Measurements from ENCODE around the gene BMERB1.
"Not testable (repeated sequence)": the region's sequence is repeated elsewhere in the genome, so short reads cannot be mapped to it uniquely, and the experiment has no call there.

Gene BMERB1

DNA sequence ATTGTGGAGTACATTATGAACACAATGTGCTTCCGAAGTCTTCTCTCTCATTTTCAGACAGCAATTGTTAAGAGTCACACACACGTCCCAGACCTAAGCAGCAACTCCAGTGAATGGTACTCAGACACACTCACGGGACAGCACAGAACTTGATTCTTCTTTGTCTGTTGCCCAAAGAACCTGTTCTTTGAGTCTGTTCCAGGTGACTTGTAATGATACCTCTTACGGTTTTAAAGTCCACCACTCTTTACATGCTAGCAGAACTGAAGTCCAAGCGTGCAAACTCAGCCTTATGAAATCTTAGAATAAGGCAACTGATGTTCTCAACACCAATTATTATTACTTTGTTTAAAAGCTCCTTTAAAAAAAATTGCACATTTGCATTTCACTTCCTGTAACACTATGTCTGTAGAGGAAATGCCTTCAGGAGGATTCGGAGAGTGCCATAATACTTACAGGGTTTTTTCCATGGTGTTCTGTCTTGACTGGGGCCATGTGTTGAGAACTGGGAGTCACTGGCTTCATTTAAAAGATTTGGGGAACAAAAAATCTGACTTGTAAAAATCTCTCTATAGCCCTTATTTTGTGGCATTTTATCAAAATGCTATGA is 160.4 kb downstream of the BMERB1 start:
- no peak for DNase-seq

DNA sequence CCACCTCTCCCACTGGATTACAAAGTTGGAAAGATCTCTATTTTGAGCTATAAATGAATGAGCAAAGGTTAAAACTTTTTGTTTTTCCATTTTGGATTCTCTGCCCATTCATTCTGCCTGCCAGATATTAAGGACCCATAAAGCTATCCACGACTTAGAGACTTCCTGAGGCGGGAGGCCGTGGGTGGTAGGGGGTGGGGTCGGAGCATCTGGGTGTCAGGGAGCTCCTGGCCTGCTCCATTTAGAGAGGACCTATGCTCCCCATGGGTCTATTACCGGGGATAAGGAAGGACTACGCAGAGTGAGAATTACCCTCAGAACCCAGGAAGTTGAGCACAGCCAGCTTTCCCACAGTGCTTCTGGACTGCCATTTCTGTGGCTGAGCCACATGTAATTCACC is 162.7 kb downstream of the BMERB1 start:
- no peak for DNase-seq

DNA sequence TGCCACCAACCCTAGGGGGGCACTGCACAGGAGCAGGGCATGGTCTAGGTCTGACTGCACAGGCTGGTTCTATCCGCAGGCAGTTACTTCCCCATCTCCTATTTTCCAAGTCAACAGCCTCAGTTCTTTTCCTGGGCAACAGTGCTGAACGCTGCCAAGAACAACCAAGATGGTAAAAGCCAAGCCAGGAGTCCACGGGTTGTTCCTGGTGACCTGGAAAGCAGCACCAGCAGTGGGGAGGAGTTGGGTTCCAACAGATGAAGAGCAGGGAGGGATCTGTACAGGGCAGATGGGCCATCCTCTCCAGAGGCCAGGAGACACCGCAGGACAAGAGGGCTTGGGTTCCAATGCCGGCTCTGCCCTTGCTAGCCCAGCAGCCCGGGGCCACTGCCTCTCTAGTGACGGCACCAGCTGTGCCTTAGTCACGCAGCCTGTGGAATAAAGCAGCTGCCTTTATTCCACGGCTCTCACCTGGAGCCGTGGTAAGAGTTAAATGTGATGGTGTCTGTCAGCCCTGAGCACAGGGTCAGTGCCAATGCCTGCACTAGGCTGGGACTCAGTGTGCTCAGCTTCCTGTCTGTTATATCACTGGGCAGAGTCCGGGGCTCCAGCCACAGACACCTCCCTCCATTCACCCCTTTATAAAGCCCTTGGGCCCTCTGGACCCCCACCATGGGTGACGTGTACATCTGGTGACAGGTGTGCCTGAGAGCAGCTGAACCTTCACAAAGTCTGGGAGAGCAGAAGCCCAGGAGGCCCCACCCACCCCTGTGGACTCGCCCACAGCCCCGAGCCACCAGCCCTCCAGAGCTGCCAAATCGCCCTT is 163.6 kb downstream of the BMERB1 start:
- DNase-seq = no peak

DNA sequence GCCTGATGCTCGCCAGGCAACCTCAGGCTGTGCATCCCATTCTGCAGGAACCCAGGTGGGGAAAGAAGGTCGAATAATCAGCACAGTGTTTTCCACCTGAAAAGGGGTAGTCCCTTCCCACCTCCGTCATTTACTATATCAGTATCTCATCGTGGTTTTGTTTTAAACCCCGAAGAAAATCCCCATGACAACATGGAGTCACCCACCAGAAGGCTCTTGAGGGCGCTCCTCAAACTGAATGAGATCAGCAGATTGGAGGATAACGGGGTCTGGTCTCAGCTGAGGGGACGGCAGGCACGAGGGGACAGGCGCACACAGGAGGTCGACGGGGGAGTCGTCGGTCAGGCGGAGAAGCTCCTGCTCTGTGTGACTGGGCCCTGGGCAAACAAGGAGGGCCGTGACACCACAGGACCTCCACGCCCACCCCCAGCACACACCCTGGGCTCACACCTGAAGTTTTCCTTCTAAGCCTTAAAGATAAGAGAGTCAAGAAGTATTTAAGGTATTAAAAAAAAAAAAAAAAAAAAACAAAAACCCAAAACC is 164.3 kb downstream of the BMERB1 start:
- no peak for DNase-seq

DNA sequence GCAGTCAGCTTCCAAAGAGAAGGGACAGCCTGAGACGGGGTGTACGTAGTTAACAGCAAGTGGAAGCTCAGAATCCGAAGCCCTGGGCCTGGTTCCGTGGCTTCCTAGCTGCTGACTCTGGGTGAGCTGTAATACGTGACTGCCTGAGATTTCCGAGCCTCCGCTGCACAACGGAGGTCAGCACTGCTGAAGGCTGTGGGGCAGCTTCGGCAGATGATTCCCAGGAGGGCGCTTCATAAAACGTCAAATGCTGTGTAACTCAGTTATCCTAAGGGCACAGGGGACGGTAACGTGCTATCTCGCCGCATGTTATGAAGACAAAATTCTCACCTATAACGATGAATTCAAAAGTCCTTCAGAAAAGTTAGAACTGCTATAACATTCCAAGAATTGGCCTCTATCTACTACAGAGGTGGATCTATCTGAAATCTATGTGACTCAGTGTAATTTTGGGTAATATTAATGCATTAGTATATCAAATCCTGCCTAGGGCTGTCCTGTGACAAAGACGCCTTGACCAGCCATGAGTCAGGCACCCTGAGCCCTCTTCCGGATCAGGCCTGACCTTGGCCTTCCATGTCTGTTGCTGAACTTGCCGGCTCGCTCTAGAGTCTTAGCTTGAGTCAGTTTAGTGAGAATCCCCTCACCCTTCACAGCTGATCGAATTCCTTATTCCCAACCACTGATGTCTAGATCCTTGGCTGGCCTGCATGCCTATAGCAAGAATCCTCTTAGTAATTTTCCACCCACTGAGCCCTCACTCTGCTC is 165.1 kb downstream of the BMERB1 start:
- no peak for DNase-seq

DNA sequence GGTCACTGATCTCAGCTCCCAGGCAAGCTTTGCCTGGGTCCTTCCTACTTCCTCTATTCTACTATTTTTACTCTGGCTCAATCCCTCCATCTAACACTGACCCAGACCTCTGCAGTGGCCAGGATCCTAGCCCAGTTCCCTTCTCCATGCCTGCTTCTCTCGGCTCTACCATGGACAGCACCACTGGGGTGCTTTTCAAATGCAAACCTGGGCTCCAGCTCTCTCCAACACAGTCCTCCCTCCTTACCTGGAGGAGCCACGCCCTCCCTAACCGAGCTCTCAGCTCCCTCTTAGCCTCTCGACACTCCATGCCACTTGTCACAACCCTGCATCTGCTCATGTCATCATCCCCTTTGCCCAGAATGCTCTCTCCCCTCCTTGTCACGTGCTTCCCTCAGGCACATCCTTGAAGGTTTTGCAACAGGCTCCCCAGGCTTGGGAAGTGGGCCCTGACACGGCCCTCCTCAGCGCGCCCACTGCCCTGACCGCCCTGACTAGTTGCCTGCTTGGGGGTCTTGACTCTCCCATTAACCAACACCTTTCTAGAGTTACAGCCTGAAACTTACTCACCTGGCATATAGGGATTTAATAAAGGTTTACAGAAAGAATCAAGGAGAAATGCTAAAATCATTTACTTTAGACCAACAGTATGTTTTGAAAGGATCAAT is 167.0 kb downstream of the BMERB1 start:
- DNase-seq = no peak

DNA sequence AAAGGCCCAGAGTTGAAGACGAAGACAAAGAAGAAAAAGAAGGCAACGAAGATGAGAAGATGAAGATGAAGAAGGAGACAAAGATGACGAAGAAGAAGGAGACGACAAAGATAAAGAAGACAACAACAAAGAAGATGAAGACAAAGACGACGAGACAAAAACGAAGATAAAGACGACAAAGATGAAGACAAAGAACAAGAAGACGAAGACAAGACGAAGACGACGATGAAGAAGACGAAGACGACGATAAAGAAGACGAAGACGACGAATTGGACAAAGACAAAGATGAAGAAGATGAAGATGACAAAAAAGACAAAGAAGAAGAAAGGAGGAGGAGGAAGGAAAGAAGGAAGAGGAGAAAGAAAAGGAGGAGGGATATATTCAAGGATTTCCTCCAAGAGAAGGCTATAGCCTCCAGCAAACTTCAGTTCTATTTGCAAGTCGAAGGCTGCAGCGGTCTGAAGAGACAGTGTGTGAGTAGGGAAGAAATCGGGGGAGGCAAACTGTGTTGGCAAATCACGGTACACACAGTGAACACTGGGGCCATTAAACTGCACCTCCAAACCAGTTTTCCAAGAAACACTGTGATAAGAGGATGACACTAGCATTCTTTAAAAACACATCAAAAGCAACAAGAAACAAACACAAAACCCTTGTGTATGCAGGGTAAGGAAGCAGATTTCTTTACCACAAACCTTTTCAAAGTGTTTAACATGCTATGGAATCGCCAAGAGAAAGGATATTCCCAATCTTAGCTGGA is 168.1 kb downstream of the BMERB1 start:
- no peak for DNase-seq

DNA sequence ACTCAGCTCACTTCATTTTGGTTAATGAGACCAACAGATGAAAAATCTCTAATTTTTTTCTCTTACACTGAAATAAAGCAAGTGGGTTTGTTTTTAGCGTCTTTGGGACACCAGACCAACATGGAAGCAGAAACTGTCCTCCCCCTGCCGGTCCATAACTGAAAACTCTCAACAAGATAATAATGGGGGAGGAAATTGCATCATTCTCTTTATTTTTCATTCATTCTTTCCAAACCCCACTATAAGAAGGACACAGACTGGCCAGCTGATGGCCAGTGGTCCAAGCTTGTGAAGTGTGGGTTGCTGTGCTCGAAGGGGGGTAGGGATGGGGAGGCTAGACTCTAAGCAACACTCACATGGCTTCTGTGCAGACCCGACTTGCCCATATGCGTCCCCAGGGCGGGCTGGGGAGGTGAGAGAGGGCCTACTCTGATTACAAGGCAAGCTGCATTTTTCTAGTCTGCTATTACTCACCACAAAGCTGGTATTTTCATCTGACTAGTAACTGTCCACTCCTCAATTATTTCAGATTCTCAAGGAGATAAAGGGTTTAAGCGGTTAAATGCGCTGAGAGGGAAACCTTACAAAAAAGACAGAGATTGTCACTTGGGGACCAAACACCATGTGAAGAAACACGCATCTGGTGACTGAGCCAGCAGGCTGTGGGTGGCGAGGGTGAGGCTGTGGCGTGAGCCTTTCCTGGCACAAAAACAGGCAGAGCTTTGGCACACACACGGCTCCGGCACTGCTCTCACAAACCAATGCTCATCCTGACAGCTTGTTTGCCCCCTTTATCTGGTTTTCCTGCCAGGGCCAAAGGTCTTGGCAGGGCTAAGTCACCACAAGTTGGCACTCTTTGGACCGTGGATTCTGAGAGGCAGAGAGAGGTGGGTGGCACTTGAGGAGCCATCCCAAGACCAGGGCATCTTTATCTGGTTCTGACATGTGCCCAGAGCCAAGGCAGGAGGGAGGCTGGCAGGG is 170.4 kb downstream of the BMERB1 start:
- DNase-seq = no peak

DNA sequence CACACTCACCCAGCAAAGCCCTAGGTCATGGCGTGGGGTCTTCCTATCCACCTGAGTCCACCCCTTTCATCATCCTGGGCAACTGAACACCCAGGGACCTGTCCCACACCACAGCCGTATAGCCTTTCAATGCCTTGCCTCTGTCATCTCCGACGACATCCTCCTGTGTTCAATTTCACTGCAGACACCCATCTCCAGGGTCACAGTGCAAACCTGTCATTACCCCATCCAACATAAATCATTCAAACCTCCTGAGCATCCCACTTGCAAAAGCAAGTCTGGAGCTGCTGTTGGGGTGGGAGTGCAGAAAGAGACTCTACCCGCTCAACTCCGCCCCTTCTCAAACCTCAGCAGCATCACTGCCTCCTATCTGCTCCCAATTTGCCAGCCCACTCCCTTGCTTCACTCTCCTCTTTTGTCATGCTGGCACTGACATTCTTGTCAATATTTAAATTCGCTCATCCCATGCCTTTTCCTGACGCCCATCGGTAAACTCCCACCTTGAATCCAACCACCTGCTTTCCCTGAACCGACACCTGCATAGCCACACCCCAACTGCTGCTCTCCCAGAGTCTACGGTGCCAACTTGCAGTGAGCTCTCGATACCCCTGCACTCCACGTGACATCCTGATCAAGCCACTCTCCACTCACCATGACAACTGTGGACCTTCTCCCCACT is 171.6 kb downstream of the BMERB1 start:
- no peak for DNase-seq

DNA sequence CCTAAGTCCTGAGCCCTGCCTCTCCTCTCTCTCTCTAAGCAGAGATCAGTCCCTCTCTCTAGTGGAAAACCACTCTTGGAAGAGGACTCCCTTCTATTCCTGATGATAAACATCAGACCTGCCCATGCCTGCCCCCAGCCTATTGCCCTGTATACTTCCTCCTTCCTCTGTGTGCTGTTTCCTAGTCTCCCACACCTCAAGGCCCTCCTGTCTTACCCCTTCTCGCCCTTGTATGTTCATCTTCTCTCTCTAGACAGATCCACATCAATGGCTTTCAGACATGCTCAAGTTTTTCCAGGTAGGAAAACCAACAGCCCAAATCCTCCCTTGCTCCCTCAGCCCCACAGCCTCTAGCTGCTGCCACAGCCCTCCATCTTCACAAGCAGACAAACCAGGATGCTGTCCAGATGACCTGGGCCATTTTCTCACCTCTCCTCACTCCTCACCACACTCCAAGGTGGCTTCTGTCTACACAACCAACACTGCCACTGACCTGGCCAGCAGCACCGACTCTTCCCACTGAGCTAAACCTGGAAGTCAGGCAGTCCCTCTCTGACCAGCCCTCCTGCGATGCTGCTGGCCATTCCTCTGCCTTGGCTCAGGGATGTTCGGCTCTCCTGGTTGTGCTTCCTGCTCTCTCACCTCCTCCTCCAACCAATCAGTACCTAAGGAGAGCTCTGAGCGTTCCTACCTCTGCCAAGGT is 172.3 kb downstream of the BMERB1 start:
- DNase-seq = no peak

DNA sequence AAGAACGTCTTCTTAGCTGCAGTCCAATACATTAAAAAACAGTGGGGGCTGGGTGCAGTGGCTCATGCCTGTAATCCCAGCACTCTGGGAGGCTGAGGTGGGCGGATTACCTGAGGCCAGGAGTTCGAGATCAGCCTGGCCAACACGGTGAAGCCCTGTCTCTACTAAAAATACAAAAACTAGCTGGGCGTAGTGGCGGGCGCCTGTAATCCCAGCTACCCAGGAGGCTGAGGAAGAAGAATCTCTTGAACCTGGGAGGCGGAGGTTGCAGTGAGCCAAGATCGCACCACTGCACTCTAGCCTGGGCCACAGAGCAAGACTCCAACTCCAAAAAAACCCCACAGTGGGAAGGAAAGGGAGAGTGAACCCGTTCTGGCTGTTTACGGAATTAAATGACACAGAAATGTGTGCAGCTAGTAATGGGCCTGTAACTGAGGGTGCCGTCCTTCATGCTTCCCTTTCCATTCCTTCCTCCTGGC is 172.9 kb downstream of the BMERB1 start:
- not testable (repeated sequence) for DNase-seq

DNA sequence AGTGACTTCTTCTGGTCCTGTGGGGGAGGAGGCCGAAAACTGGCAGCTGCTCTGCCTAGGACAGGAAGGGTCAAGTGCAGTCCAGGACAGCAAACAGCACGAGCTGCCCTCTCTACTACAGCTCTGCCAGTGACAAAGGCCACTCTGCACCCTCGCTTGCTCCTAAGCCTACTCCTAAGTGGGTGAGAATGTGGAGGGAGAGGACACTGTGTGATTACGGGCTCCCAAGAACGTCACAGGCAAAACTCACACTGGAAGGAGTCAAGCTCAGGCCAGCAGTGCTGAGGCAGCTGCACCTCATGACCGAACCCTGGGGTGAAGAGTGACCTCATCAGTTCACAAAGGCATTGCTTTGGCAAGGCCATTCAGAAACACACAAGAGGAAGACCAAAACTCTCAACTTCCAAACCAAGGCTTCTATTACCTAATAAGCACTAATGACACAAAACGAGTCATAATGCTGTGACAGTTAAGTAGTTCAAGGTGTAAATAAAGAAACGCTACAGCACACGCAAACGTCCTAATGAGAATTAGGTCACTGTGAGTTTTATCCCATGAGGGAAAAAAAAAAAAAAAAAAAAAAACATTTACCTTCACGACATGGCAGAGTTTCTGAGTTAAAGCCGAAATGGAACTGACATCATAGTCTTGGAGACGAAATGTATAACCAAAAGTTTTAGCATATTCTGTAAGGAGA is 173.5 kb downstream of the BMERB1 start:
- DNase-seq = no peak

DNA sequence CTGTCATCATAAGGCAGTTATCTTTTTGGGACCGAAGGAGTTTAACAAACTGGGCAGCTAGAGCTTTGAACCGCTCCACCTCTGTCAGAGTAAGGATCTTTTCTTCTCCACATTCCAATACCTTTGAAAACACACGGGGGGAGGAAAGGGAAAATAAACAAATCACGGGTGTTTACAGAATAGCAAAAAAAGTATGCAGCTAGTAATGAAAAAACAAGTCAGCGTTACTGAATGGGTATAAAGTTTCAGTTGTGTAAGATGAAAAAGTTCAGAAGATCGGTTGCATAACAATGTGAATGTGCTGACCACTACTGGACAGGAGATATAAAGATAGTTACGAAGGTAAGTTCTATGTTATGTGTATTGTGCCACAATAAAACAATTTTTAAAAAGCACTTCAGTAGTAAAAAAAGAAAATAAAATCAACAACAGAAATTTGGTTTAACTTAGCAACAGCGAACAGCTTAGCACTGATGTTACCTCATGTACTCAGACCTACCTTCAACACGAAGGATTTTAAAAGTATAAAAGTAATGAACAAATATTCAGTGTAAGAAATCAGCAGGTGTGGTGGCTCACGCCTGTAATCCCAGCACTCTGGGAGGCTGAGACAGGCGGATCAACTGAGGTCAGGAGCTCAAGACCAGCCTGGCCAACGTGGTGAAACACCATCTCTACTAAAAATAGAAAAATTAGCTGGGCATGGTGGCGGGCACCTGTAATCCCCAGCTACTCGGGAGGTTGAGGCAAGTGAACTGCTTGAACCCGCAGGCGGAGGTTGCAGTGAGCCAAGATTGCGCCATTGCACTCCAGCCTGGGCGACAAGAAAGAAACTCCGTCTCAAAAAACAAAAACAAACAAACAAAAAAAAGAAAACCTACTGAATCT is 174.3 kb downstream of the BMERB1 start:
- no peak for DNase-seq

DNA sequence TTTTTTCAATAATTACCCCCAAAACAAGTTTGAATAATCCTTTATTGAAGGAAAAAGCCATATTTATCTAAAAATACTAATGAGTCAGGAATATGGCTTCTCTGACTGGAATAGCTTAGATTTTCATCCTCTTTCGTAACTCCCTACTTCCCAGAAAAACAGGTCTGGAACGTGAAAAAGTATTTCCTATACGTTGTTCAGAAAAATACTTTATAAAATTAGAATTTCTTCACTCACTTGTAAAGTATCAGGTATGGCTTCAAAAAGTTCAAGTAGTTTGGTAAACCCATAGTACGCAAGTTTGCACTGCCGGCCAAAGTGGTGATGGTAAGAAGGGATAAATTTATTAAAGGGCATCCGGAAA is 174.9 kb downstream of the BMERB1 start:
- no peak for DNase-seq

DNA sequence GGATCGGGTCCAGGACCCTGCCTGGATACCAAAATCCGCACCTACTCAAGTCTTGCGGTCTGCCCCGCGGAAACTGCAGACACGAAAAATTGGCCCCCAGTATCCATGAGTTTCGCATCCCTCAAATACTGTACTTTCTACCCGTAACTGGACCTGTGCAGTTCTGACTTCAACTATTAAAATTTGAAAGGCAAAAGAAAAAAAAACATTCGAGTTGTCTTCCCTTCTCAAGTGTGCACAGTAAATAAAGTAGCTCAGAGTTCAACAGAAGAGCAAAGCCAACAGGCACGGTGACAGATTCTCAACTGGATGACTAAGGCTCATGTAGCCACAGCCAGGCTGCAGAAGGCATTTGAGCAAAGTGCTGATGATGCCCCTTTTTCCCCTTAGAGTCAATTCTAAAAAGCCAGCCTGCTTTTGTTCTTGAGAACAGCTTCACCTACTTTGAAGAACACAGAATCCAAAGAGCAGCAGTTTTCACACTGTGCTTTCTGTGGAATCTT is 176.0 kb downstream of the BMERB1 start:
- DNase-seq = no peak

DNA sequence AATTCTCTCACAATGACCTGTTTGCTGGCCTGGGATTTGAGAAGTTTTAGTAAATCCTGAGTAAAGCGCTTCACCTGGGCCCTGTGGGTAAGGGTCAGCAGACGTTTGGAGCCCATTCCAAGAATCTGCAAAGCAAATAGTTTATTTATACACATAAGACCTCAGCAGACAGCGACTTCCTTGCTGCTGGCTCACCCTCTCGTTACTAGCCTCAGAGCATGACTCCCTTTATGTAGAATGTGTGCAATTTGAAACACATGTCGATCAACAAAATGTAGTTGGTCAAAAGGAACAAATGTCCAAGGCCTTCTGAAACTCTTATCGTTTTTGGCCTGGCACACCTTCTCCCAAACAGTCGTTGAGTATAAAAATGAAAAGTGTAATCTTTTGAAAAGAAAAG is 177.2 kb downstream of the BMERB1 start:
- no peak for DNase-seq

DNA sequence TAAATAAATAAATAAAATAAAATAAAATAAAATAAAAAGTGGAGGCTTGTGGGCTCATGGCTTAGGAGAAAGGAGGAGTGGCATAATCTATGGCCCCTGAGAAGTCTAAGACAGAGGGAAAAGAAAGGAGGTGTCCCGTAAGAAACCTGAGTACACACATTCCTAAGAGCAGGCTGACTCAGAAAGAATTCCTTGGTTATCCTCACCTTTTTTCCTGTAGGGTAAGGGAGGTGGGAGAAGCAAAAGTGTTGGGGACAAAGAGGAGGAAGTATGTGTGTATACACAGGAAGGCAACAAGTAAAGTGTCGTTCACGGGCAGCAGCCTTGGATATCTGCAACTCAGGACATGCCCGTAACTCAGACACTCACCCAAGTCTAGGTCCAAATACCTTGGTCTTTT is 179.3 kb downstream of the BMERB1 start:
- no peak for DNase-seq
